GM19468 (cell line): ENCODE measurements around the gene PRMT5.
A peak's percentile ranks its signal among the peaks of the same experiment; 100 is the strongest.

Experiments used
- ATAC-seq: cut with Tn5 transposase; IDR thresholded peaks from one replicate; pipeline ENCODE4 v1.9.1; 2021; ENCODE audit warnings: mild to moderate bottlenecking, moderate library complexity, moderate number of reproducible peaks; ENCODE audit not compliant: unreplicated experiment; ENCODE audit errors: extremely low read depth

Gene PRMT5

GRCh38 chr14:22900081-22900799, 28.9 kb downstream of the PRMT5 start:
- ATAC-seq: no peak

- ATAC-seq: no peak
Measured at GRCh38 chr14:22898302-22899090, 30.7 kb downstream of the PRMT5 start.

- no peak for ATAC-seq
Measured at GRCh38 chr14:22897357-22897756, 31.8 kb downstream of the PRMT5 start.

GRCh38 chr14:22896760-22897159, 32.4 kb downstream of the PRMT5 start:
- no peak for ATAC-seq

GRCh38 chr14:22896356-22896755, 32.8 kb downstream of the PRMT5 start:
- ATAC-seq: no peak

- no peak for ATAC-seq
Measured at GRCh38 chr14:22895402-22895801, 33.8 kb downstream of the PRMT5 start.

GRCh38 chr14:22893706-22894105, 35.5 kb downstream of the PRMT5 start:
- ATAC-seq: no peak

GRCh38 chr14:22892488-22892887, 36.7 kb downstream of the PRMT5 start:
- ATAC-seq: no peak

GRCh38 chr14:22890416-22890815, 38.8 kb downstream of the PRMT5 start:
- ATAC-seq: no peak

- no peak for ATAC-seq
Measured at GRCh38 chr14:22888662-22889061, 40.5 kb downstream of the PRMT5 start.

GRCh38 chr14:22887990-22888378, 41.2 kb downstream of the PRMT5 start:
- no peak for ATAC-seq

GRCh38 chr14:22887260-22887989, 41.8 kb downstream of the PRMT5 start:
- ATAC-seq: no peak

GRCh38 chr14:22886500-22887259, 42.5 kb downstream of the PRMT5 start:
- peak; percentile 48 for ATAC-seq

GRCh38 chr14:22885975-22886374, 43.2 kb downstream of the PRMT5 start:
- no peak for ATAC-seq

GRCh38 chr14:22884738-22885523, 44.2 kb downstream of the PRMT5 start:
- no peak for ATAC-seq

GRCh38 chr14:22884076-22884737, 45.0 kb downstream of the PRMT5 start:
- no peak for ATAC-seq

- ATAC-seq: no peak
Measured at GRCh38 chr14:22883173-22883976, 45.8 kb downstream of the PRMT5 start, which contains the start of gene REM2. TSS of gene REM2 (plus strand) at chr14:22883222. CDS start at chr14:22883288, 66 bp downstream.

- no peak for ATAC-seq
Measured at GRCh38 chr14:22882529-22883172, 46.5 kb downstream of the PRMT5 start.
